T-helper 1 cell treated with Interleukin-12 subunit alpha and Interleukin-12 subunit beta and Interleukin-4 antibody, amounts not matched to agents 30 ng/mL and 1 ng/mL, for 36 hours (primary cell): ENCODE results near the gene PRSS23. TPM values are rescaled to one million over a fixed set of nuclear protein-coding genes. Genes with fewer than 3 reads are reported as not detected.
"Not testable (repeated sequence)": the region's sequence is repeated elsewhere in the genome, so short reads cannot be mapped to it uniquely, and the experiment has no call there.

Experiments
- intact Hi-C: fragments of 100-400 bp; cut with micrococcal nuclease; formaldehyde crosslinking; loops from one replicate; pipeline ENCODE4 v1.15.1; 2024
- total RNA-seq: library from RNA; stranded (reverse); gene quantifications from 2 replicates; pipeline ENCODE4 v1.2.3, GENCODE V29; 2022

PRSS23 gene, protein sequence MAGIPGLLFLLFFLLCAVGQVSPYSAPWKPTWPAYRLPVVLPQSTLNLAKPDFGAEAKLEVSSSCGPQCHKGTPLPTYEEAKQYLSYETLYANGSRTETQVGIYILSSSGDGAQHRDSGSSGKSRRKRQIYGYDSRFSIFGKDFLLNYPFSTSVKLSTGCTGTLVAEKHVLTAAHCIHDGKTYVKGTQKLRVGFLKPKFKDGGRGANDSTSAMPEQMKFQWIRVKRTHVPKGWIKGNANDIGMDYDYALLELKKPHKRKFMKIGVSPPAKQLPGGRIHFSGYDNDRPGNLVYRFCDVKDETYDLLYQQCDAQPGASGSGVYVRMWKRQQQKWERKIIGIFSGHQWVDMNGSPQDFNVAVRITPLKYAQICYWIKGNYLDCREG
- total RNA-seq = 8.0 and 11.7 TPM in 2 replicates

DNA sequence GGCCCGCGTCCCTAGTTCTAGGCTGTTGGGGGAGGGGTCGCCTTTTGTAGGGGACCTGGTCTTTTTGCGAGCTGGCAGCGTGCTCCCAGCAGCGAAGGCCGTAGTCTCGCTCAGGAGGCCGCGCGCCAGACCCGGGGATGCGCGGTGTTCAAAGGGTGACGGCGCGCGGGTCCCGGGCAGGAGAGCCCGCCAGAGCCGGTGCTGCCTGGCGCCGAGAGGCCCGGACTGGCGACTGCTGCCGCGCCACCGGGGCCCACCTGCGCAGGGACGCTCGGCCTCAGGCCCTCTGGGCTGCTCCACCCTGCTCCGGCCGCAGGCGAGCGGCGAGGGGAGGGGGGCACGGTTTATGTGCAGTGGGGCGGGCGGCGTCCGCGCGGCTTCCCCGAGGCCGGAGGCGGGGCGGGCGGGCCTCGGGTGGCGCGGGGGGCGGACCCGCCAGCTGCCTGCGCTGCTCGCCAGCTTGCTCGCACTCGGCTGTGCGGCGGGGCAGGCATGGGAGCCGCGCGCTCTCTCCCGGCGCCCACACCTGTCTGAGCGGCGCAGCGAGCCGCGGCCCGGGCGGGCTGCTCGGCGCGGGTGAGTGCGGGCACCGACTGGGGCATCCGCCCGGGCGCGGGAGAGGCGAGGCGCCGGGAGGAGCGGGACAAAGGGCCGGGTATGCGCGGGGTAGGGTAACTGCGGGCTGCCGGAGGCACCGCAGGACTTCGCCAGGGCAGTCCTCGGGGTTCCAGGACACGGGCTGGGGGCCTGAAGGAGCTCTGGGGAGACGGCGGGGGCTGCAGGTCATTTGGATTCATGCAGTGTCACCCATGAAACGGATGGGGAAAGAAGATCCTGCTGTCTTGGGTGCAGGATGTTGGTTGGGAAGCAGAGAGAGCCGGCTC, at the start of gene PRSS23:
Gene PRSS23 (plus strand): TSS at position 467 of the 884 bp plus-strand sequence. CDS start 7,102 bp downstream, outside the sequence.
- intact Hi-C loops = loop anchor here (5.0 to 10.0 kb wide), 3 partner anchors 58 to 1534 kb away; partner anchors contain the start of genes CTSC and PICALM

DNA sequence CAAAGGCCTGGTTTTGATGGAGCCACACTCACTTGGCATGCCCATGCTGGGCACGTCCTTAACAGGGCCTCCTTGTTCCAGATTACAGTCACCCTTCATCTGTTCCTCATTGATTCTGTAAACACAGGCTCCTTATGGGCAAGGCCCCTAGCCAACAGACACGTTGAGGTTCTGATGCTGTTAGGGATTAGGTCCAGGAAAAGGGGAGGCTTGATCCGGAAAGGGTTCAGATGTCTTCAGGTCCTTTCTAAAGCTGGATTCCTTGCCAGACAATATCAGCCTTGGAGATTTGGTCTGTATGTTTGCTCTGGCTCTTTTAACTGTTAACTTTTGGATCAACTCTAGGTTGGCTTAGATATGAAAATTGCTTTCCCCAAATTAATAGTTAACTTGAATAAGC, 46.9 kb upstream of the PRSS23 start:
- intact Hi-C loops = no loop called here

DNA sequence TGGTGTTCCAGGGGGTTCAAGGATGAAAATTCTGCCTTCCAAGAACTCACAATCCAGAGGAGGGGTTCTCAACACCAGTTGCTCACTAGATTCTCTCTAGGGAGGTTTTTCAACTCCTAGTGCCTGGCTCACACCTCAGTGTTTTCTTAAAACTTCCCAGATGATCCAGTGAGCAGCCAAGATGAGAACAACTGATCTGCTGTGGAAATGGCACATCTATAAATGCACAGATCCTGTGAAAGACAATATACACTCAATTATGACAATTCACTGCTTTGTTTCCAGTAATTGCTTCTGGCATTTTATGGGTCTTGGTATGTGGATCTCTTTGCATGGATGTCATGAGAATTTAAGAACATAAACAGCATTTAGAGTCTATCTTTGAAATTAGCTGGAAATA, 45.2 kb upstream of the PRSS23 start:
- intact Hi-C loops = no loop called here

DNA sequence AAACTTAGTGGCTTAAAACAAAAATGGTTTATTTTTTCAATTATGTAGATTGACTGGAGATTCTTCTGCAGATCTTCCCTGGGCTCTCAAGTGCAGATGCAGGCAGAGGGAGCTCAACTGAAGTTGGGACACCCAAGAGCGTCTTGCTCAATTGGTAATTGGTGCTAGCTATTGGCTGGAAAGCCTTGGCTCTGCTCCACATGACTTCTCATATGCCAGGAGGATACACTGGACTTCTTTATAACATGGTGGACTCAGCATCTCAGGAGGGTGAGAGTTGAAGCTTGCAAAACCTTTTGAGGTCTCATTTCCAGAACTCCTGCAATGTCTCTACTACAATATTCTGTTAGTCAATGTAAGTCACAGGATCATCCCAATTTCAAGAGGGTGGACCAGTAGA, 42.2 kb upstream of the PRSS23 start:
- intact Hi-C loops = no loop called here

DNA sequence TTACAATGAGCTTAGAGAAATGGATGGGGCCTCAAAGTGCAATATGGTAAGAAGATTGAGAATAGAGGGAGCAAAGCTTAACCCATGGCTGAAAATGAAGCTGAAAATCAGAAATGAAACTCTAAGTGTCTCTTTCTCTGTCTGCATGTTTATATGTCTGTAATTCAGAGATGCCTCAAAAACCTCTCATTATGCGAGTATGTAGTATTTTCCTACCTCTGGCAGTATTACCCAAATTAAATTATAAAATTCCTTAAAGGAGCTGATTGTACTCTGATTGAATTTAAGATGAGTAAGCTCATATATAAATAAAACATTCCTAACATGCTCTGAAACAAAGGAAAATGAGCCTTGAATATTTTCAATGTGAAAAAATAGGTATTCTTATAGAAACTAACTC, 39.8 kb upstream of the PRSS23 start:
- intact Hi-C loops = no loop called here

DNA sequence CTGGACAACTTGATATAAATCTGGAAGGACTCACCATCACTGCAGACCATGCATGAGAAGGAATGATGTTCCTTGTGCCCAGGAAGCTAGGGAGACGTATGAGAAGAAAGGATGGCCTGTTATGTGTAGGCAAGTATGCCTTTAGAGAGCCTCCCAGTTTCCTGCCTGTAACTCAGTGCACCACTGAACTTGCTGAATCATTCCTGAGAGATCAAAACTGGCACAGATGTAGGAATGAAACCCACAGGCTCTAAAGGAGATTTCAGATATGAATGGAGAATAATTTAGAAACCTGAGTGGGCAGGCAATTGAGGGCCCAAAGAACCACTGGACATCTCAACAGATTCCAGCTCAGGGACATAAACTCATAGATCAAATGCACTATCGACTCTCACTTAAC, 38.4 kb upstream of the PRSS23 start:
- intact Hi-C loops = no loop called here

DNA sequence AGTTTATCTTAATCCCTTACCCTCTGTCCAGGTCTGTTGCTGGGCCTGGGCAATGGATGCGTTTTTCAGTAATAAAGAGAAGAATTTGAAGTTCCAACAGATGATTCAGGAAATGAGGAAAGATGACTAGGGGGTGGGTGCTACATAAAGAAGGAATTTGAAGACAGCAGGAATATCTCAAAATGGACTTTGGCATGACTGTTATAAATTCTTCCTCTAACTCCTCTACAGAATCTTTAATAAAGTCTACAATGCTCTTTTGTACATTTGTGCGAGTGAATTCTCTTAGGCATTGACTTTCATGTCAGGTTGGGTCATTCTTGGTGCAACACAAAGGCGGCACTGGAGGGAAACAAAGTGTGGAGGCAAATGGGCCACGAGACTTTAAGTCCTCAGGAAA, 35.1 kb upstream of the PRSS23 start:
- intact Hi-C loops = no loop called here

DNA sequence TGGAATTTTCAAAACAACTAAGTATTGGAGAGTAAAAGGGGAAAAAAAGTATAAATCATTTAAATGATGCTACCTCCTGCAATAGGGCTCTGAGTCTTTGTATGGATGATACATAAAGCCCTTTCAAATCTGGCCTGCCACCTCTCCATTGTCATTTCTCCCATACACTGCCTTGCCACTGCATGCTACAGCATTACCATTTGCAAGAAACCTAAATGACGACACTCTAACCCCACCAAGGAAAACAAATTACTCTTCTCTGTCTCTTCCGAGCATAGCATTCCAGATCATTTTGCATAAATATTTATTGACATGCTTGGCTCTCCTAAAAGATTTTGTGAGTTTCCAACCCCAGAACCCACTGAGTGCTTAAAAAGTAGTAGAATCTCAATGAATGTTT, 34.5 kb upstream of the PRSS23 start:
- intact Hi-C loops = no loop called here

DNA sequence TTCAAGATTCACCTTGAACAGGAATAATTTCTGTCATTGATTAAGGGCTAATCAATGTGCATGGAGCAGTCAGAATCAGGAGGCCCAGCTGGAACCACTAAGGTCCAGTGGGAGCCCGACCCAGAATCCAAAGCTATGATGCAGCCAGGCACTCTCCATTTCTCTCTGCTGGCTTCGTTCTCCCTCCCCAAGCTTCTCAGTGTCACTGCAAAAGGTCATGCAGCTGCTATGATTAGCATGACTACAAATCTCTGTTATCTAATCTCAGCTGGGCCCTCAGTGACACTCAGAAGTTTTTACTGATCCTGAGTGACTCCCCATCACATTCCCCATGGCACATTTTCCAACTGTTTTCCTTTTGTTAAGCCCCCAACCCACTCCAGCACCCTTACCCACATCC, 31.1 kb upstream of the PRSS23 start:
- intact Hi-C loops = no loop called here

DNA sequence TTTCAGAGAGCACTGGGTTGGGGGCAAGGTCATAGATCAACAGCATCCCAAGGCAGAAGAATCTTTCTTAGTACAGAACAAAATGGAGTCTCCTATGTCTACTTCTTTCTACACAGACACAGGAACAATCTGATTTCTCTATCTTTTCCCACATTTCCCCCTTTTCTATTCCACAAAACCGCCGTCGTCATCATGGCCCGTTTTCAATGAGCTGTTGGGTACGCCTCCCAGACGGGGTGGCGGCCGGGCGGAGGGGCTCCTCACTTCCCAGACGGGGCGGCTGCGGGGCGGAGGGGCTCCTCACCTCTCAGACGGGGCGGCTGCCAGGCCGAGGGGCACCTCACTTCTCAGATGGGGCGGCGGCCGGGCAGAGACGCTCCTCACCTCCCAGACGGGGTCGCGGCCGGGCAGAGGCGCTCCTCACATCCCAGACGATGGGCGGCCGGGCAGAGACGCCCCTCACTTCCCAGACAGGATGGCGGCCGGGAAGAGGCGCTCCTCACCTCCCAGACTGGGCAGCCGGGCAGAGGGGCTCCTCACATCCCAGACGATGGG, 29.8 kb upstream of the PRSS23 start:
- intact Hi-C loops = not testable (repeated sequence)

DNA sequence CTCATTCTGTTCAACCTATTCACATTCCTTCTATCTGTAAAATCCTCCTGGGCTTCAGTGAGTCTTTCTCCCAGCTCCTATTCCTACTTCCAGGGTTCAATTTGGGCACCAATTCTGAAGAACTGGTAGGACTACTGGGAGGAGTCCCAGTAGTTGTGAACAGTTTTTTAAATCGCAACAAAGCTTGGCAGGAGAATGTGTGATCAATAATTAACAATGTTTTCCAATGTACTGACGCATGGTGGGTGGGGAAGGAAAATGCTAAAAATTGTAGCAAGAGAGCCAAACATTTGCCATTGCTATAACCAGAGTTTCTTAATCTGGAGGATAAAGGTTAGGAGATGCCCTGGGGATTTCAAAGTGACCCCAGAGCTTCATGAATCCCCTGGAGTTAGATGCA, 27.3 kb upstream of the PRSS23 start:
- intact Hi-C loops = no loop called here

DNA sequence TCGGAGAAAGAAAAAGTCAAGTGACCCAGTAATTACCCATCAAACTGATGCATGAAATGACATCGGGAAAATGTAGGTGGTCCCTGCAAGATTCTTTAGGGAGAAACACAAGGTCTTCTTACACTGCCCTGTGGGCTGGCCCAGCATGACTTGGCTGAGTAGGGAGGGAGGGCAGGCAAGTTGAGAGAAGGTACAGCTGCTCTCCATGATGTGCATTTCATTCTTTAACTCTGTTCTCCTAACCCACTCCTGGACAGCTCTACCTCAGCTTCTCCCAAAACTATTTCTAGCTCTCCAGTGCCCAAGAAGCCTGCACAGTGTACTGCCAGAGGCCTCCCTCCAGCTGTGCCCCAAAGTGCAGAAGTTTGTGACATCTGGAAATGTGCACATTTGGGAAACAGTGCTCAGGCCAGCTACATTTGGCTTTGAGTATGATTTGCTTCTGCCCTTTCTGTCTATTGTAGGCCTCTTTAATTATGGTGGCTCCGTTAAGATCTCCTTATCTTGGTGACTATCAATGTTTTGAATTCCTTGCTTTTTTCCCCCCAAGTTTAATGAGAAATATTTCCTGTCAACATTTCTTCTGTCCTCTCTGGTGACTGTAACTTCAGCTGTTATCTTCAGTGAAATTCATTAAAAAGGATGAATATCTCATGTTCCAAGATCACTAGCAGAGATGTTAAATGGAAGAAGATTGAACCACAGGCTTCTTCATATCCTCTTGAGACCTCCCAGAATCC, 26.7 kb upstream of the PRSS23 start:
- intact Hi-C loops = no loop called here

DNA sequence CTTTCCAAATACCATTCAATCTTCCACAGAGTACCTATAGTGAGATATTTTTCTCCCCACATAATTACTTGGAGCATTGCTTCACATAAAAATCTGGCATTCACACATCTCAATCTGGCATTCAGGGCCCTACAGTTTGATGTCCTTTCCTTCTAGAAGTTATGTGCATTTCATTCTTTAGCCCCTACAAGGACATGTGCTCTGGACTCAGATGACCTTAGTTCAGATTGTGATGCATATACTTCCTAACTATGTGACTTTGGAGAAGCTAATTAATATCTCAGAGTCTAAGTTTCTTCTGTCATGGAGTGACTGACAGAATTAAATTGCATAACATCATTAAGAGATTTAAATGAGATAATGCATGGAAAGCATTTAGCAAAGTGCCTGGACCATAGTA, 25.9 kb upstream of the PRSS23 start:
- intact Hi-C loops = no loop called here

DNA sequence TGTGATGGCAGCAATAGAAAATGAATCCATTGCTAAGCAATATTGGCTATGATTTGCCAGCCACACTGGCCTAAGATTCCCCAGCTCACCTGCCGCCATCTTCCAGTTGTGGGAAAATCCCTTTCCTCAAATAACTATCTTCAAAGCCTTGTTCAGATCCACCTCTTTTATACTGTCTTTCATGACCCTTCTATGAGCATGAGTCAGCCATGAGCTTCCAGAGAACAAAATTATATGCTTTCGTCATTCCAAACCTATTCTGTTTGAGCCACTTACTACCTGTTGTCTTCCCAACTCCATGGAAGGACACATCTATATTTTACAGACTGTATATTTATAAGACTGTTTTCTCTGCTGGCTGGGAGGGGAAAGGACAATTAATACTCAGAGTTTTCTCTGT, 25.0 kb upstream of the PRSS23 start:
- intact Hi-C loops = no loop called here

DNA sequence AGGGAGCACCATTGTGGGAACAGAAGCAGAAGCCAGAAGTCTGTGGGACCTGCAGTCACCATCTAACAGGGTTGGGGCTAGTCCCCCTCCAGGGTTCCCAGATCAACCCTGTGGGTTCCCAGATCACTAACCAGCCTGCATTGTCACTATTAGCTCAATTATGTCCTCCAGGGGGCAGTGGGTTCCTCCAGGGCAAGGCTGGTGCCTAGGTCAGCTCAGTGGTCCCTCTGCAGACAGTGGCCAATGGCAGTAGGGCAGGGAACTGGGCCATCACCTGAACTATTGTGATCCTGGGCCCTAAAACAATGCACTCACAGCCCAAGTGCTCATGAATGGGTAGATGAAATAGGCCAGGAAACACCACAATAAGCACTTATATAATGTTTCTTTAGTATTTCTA, 18.8 kb upstream of the PRSS23 start:
- intact Hi-C loops = loop anchor here (1.0 kb wide), 1 partner anchor 37 kb away; no protein-coding TSS in a partner anchor

DNA sequence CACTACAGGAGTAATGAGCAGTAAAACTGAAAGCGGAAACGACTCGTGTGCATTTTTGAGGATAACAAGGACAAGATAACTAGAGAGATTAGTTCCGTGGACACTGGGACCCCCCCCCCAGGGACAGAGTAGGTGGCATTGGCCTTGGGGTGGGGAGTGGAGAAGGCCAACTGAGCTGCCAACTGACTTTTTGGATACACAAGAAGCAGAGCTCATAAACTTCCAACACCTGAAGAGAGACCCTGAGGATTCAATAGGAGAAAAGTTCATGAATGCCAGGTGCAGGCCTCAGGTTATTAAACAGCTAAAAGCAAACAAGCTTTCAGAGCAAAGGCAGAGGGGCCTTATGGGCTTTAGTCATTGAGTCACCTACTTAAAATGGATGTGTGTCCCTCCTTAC, 17.6 kb upstream of the PRSS23 start:
- intact Hi-C loops = no loop called here

DNA sequence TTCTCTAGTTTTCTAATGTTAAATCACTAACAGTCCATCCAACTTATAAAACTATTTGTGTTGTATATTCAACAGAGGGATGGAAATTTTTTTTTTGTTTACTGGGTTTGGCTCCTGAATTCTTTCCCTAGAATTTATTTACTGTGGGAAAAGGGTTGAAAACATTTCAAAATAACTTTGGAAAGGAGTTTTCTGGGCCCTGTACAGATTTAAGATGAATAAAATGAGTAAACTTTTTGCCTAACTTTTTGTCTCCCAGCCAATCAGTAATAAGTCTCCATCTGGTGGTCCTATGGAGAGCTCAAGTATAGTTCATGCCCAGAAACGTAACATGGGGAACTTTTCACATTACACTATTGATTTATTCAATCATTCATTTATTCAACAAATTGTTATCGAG, 16.7 kb upstream of the PRSS23 start:
- intact Hi-C loops = no loop called here

DNA sequence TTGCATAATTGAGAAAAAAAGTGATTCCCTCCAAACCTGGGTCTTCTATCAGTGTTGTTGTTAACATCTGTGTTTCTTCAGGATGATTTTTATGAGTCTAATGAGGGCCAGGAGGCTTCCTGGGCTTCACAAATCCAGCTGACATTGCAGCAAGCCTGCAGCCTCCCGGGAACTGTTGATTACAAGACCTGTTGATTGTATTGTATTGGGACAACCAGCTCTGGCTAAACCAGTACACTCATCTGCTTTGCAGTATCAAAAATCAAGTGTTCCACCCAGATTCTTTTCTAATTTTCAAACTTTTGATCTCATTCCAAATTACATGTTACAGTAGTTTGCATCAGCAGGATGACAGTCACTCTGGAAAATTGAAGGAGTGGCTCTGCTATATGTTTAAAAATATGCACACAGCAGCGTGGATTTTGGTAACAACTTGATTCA, 16.1 kb upstream of the PRSS23 start:
- intact Hi-C loops = no loop called here

DNA sequence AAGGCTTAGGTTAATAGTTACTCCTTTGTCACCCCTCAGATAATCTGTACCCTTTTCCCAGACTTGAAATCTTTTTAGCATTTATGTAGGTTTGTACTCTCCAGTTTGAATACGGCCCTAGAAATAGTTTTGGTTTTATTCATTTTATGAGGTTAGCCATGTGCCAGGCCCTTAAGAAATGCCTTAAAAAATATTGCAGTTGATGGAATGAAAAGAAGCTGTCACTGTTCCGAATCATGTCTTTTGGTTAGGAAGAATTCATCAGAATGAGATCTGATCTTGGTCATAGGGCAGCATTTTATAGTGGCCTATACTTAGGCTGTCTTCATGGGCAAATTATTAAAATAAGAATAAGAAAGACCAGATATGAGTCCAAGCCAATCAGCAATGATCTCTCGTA, 14.8 kb upstream of the PRSS23 start:
- intact Hi-C loops = no loop called here

DNA sequence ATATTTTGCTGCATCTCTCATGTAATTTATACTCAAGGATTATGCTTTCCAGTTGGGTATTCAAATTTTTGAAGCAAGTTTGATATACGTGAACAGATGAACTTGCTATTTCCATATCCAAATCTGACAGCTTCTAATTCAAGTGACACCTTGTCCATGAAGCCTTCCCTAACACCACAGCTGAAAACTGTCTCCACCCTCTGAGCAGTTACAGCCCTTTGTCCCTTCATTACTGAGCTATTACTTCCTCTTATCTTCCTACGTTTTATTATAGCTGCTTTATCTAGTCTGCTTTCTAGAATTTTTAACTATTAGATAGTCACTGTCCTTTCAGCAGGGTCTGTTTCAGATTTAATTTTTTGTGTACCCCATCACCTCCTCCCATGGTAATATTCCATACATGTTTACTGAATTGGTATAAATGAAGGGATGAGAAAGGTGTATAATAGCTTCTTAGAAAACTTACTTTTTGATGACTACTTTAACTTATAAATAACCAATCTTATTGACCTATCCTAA, 13.3 kb upstream of the PRSS23 start:
- intact Hi-C loops = no loop called here

DNA sequence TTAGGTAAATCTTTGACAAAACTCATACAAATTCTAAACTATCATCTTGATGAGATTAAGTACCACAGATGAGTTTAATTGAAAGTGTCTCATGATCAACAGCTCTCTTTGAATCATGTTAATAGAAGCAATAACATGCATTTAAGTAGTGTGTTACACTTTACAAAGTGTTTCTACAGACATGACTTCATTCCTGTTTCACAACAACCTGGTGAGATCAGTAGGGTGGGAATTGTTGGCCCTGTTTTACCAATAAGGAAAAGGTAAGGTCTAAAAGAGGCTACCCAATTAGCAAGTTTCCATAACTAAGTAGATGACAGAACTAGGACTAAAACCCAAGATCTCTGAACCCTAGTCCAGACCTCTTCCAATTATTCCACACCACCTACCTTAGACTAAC, 12.7 kb upstream of the PRSS23 start:
- intact Hi-C loops = no loop called here
